ENCODE data around the gene KRTAP5-10. TPM values are rescaled to one million over a fixed set of nuclear protein-coding genes. Genes with fewer than 3 reads are reported as not detected.
"Not testable (repeated sequence)": the region's sequence is repeated elsewhere in the genome, so short reads cannot be mapped to it uniquely, and the experiment has no call there.

Gene KRTAP5-10
- total RNA-seq, 1 donor from 2014 or later = not detected

- H3K27ac Mint-ChIP-seq; H3K4me1 Mint-ChIP-seq (ENCODE audit: low read depth); DNase-seq (ENCODE audit: low spot score); intact Hi-C loops (cut with micrococcal nuclease); H3K9me3 Mint-ChIP-seq; H3K27me3 Mint-ChIP-seq (ENCODE audit: low read depth); H3K4me3 Mint-ChIP-seq (ENCODE audit: low read depth); H3K36me3 Mint-ChIP-seq (ENCODE audit: low read depth): not testable (repeated sequence)
Observed at GRCh38 chr11:71614366-71614917, 49.1 kb downstream of the KRTAP5-10 start.

DNA sequence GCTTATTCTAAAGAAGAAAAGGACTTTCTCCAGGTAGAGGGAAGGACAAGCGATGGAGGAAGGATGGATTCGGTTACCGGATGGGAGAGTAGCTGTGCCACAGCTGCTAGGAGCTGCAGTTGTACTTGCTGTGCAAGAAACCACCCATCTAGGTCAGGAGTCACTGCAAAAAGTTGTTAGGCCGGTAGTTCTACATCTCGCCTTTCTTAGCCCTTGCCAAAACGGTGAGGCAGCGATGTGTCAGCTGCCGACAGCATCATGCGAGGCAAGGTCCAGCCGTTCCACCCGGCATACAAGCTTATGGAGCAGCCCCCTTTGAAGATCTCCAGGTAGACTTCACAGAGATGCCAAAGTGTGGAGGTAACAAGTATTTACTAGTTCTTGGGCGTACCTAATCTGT, 49.6 kb downstream of the KRTAP5-10 start:
- H3K9me3 Mint-ChIP-seq; H3K4me1 Mint-ChIP-seq (ENCODE audit: low read depth); H3K4me3 Mint-ChIP-seq (ENCODE audit: low read depth); H3K27ac Mint-ChIP-seq; DNase-seq (ENCODE audit: low spot score); H3K36me3 Mint-ChIP-seq (ENCODE audit: low read depth); intact Hi-C loops (cut with micrococcal nuclease); H3K27me3 Mint-ChIP-seq (ENCODE audit: low read depth): not testable (repeated sequence)

Other genes with a start within 250 kb of the KRTAP5-10 start
- 129 and 136 TPM in 2 replicates for gene DHCR7, start 117.2 kb upstream of the KRTAP5-10 start, total RNA-seq
- gene NADSYN1, start 112.4 kb upstream of the KRTAP5-10 start, total RNA-seq = 114 and 117 TPM in 2 replicates
- gene KRTAP5-7, start 38.3 kb upstream of the KRTAP5-10 start, total RNA-seq = 0.21 TPM in 1 of 2 replicates, not detected in the other
- gene KRTAP5-8, start 27.5 kb upstream of the KRTAP5-10 start, total RNA-seq = not detected in 2 replicates
- gene KRTAP5-9, start 17.1 kb upstream of the KRTAP5-10 start, total RNA-seq = not detected in 2 replicates
- gene KRTAP5-11, start 17.3 kb downstream of the KRTAP5-10 start, total RNA-seq = not detected in 2 replicates

Data from activated T-helper 2 cell treated with anti-CD3 and anti-CD28 coated beads, Interferon-gamma antibody, Interleukin-2, Interleukin-4, amounts not matched to agents 10 μg/mL and 5 μg/mL and 100 μg/mL, durations not matched to agents 14 hours and 24 hours and 36 hours (primary cell).